Trophoblast cell (in vitro differentiated cells and primary cell): ENCODE data around the gene PEDS1.
A peak's percentile ranks its signal among the peaks of the same experiment; 100 is the strongest.

ENCODE experiments used
- DNase-seq, 2 donors: peaks; one replicate each; pipeline ENCODE4 v3.0.0-alpha.2; 2016
- H2AFZ ChIP-seq: 2 replicates; pipeline ENCODE4 v1.6.1; 2013; ENCODE audit warnings: low read length, moderate library complexity, mild to moderate bottlenecking; ENCODE audit not compliant: insufficient read depth, poor library complexity
- H2AK5ac ChIP-seq: 2 replicates; pipeline ENCODE4 v1.6.1; 2013; ENCODE audit warnings: mild to moderate bottlenecking, low read length
- H2BK120ac ChIP-seq: 2 replicates; pipeline ENCODE4 v1.6.1; 2013; ENCODE audit warnings: low read length, mild to moderate bottlenecking, moderate library complexity; ENCODE audit not compliant: insufficient read depth, poor library complexity
- H2BK12ac ChIP-seq: 2 replicates; pipeline ENCODE4 v1.6.1; 2013; ENCODE audit warnings: mild to moderate bottlenecking, low read length, moderate library complexity
- H2BK5ac ChIP-seq: 2 replicates; pipeline ENCODE4 v1.6.1; 2013; ENCODE audit warnings: low read length, low read depth, moderate library complexity, mild to moderate bottlenecking; ENCODE audit not compliant: poor library complexity
- H3K14ac ChIP-seq: 2 replicates; pipeline ENCODE4 v1.6.1; 2013; ENCODE audit warnings: mild to moderate bottlenecking, low read length
- H3K18ac ChIP-seq: 2 replicates; pipeline ENCODE4 v1.6.1; 2013; ENCODE audit warnings: mild to moderate bottlenecking, low read length
- H3K23ac ChIP-seq: 2 replicates; pipeline ENCODE4 v1.6.1; 2013; ENCODE audit warnings: low read length
- H3K27ac ChIP-seq: 2 replicates; pipeline ENCODE4 v1.5.1; 2013; ENCODE audit warnings: low read depth, mild to moderate bottlenecking, inconsistent platforms, low read length, moderate library complexity
- H3K27me3 ChIP-seq: 2 replicates; pipeline ENCODE4 v1.6.1; 2013; ENCODE audit warnings: inconsistent platforms, mild to moderate bottlenecking, low read length, moderate library complexity; ENCODE audit not compliant: insufficient read depth
- H3K36me3 ChIP-seq, 2 experiments: 1 replicate in 1 of 2; 2 replicates in 1 of 2; pipeline ENCODE4 v1.6.1; 2013; ENCODE audit warnings: low read length in 2 of 2, mild to moderate bottlenecking in 2 of 2, moderate library complexity in 1 of 2; ENCODE audit not compliant: insufficient read depth in 2 of 2, control insufficient read depth in 1 of 2
- H3K4ac ChIP-seq: 2 replicates; pipeline ENCODE4 v1.6.1; 2013; ENCODE audit warnings: low read depth, mild to moderate bottlenecking, low read length, moderate library complexity
- H3K4me1 ChIP-seq, 2 experiments: 1 replicate in 1 of 2; 2 replicates in 1 of 2; pipeline ENCODE4 v1.6.1; 2013; ENCODE audit warnings: low read length in 2 of 2, mild to moderate bottlenecking in 2 of 2, moderate library complexity in 1 of 2; ENCODE audit not compliant: insufficient read depth in 2 of 2, control insufficient read depth in 1 of 2
- H3K4me2 ChIP-seq: 2 replicates; pipeline ENCODE4 v1.6.1; 2013; ENCODE audit warnings: inconsistent platforms, mild to moderate bottlenecking, low read length, moderate library complexity
- H3K4me3 ChIP-seq: 2 replicates; pipeline ENCODE4 v1.5.1; 2013; ENCODE audit warnings: mild to moderate bottlenecking, low read depth, low read length, inconsistent platforms
- H3K79me1 ChIP-seq: one replicate; pipeline ENCODE4 v1.6.1; 2013; ENCODE audit warnings: low read length
- H3K79me2 ChIP-seq: 2 replicates; pipeline ENCODE4 v1.6.1; 2013; ENCODE audit warnings: low read length, mild to moderate bottlenecking; ENCODE audit not compliant: control insufficient read depth, insufficient read depth, poor library complexity
- H3K9ac ChIP-seq: 2 replicates; pipeline ENCODE4 v1.6.1; 2013; ENCODE audit warnings: mild to moderate bottlenecking, low read length
- H3K9me3 ChIP-seq: 2 replicates; pipeline ENCODE4 v1.6.1; 2013; ENCODE audit warnings: low read depth, mild to moderate bottlenecking, control low read depth, inconsistent platforms, low read length; ENCODE audit not compliant: insufficient read depth
- H4K12ac ChIP-seq: 2 replicates; pipeline ENCODE4 v1.6.1; 2013; ENCODE audit warnings: low read depth, mild to moderate bottlenecking, low read length, moderate library complexity
- H4K8ac ChIP-seq: 2 replicates; pipeline ENCODE4 v1.6.1; 2013; ENCODE audit warnings: low read depth, mild to moderate bottlenecking, low read length, moderate library complexity
- H4K91ac ChIP-seq: one replicate; pipeline ENCODE4 v1.6.1; 2013; ENCODE audit warnings: low read depth, mild to moderate bottlenecking, low read length, moderate library complexity
- WGBS: extraction: QIAGEN DNeasy Blood & Tissue Kit; methylation state at CpG from one replicate; pipeline ENCODE4 v1.1.7; 2013; ENCODE audit warnings: missing lambda C conversion rate; ENCODE audit not compliant: insufficient read length, insufficient coverage; ENCODE audit errors: extremely low coverage; 5-methylcytosine and 5-hydroxymethylcytosine counted together

Gene PEDS1

DNA sequence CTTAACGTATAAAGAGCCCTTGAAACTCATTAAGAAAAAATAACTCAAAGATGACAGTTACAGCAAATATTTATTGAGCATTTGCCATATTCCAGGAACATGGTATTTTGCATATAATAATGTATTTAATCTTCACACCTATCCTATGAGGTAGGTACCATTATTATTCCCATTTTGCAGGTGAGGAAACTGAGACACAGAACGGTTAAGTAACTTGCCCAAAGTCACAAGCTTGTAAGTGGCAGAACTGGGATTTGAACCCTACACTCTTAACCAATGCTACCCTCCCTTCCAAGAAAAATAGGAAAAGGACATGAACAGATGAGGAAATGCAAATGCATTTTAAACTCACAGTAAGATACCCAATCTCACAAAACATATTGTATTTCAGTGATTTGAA, 35.3 kb downstream of the PEDS1 start:
- H3K23ac ChIP-seq, result no peak overlapping the region
- no peaks in the 10 kb centered on the region for H3K27me3 ChIP-seq
- no peak overlapping the region for H3K9ac ChIP-seq
- no peak overlapping the region for H2BK5ac ChIP-seq
- no peak overlapping the region for H3K4me2 ChIP-seq
- H2BK12ac ChIP-seq, result no peak overlapping the region
- no peak overlapping the region for H2BK120ac ChIP-seq
- no peak overlapping the region for H3K4me3 ChIP-seq
- no peak overlapping the region for H3K14ac ChIP-seq
- no peak overlapping the region for H4K91ac ChIP-seq
- H3K18ac ChIP-seq, result no peak overlapping the region
- H3K4me1 ChIP-seq, result peaks cover 4 to 9% of the 10 kb centered on the region in 2 experiments
- peaks cover 2% of the 10 kb centered on the region for H3K9me3 ChIP-seq
- H4K8ac ChIP-seq, result no peak overlapping the region
- H3K4ac ChIP-seq, result no peak overlapping the region
- no peaks in the 10 kb centered on the region for H3K79me2 ChIP-seq
- no peak for DNase-seq
- H4K12ac ChIP-seq, result no peak overlapping the region
- peaks cover 5% of the 10 kb centered on the region for H3K79me1 ChIP-seq
- no peak overlapping the region for H3K27ac ChIP-seq
- no peak overlapping the region for H2AK5ac ChIP-seq
- no CpG with 5 or more reads among the region's 2 CpGs for WGBS
- H2AFZ ChIP-seq, result no peak overlapping the region
- H3K36me3 ChIP-seq, result peaks cover 2% of the 10 kb centered on the region in 2 experiments

DNA sequence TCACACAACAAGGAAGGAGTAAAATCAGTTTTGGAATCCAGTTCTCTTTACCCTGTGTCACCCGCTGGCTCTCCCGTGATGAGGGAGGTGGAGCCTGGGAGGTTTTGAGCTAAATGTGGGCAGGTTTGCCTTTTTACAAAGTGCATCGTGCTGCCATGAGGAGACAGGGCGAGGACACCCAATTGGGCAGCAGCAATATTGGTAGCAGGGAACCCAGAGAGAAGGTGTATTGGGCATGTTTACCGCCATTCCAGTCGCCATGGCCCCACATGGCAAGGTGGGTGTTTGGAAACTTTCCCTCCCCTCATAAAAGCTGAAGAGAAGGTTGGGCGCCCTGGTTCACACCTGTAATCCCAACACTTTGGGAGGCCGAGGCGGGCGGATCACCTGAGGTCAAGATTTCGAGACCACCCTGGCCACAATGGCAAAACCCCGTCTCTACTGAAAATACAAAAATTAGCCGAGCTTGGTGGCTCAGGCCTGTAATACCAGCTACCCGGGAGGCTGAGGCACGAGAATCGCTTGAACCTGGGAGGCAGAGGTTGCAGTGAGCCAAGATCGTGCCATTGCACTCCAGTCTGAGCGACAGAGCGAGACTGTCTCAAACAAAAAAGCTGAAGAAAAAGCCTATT, 37.0 kb downstream of the PEDS1 start:
- H2AK5ac ChIP-seq, result no peak overlapping the region
- H3K14ac ChIP-seq, result no peak overlapping the region
- peaks cover 19% of the 10 kb centered on the region for H3K79me1 ChIP-seq
- peak overlapping the region; percentile 33 for H4K91ac ChIP-seq
- H2BK12ac ChIP-seq, result no peak overlapping the region
- no peak overlapping the region for H4K12ac ChIP-seq
- no peak overlapping the region for H3K23ac ChIP-seq
- peaks cover 14% of the 10 kb centered on the region for H3K79me2 ChIP-seq
- no peaks in the 10 kb centered on the region for H3K27me3 ChIP-seq
- H3K4me3 ChIP-seq, result no peak overlapping the region
- no CpG with 5 or more reads among the region's 19 CpGs for WGBS
- peak in 1 of 2 donors; percentile 14 for DNase-seq
- H2BK5ac ChIP-seq, result no peak overlapping the region
- H3K27ac ChIP-seq, result no peak overlapping the region
- H3K9me3 ChIP-seq, result peaks cover 2% of the 10 kb centered on the region
- H3K4ac ChIP-seq, result no peak overlapping the region
- no peak overlapping the region for H3K9ac ChIP-seq
- H3K36me3 ChIP-seq, result no peaks in the 10 kb centered on the region
- no peak overlapping the region for H3K18ac ChIP-seq
- H2AFZ ChIP-seq, result peak overlapping the region; percentile 37
- peaks cover 8 to 15% of the 10 kb centered on the region in 2 experiments for H3K4me1 ChIP-seq
- H4K8ac ChIP-seq, result peak overlapping the region; percentile 43
- no peak overlapping the region for H2BK120ac ChIP-seq
- peak overlapping the region; percentile 66 for H3K4me2 ChIP-seq

DNA sequence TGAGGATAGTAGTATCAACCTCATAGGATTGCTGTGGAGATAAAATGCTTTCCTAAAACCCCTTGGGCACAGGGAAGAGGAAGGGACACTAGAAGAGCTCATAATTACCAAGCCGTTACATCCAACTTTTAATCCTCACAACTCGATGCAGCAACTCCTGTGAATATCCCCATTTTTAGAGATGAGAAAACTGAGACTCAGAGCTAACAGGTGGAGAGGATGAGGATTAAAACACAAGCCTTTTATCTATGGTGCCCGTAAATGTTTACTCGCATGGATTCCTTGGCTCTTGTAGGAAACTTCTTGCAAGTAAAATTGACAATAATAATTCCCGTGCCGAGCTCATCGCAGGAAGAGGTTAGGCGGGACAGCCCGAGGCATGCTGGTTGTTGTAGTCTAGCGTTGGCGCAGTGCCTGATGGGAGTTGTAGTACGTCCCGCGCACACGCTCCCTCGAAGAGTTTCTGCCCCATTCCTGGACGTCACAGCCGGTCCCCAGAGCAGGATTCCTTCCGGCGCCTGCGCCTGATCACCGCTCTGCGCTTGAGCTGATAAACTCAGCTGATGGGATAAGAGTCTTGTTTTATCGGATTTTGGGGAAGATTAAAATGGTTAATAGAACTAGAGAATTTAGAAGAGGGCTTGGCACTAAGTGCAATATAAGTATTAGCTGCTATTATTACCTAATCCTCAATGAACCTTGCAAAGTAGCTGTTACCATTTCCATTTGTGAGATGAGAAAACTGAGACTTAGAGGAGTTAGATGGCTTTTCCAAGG, 37.7 kb downstream of the PEDS1 start:
- Histone ChIP-seq H4K8ac (peak overlapping the region; percentile 26), H2BK5ac (peak overlapping the region; percentile 18), H2AK5ac (no peak overlapping the region), H3K9me3 (no peaks in the 10 kb centered on the region), H3K18ac (no peak overlapping the region), H3K4ac (no peak overlapping the region), H3K9ac (no peak overlapping the region), H2BK12ac (no peak overlapping the region), H3K27me3 (no peaks in the 10 kb centered on the region), H2AFZ (peak overlapping the region; percentile 37), H3K36me3 (peaks cover 0 to 2% of the 10 kb centered on the region in 2 experiments), H3K4me1 (peaks cover 12 to 22% of the 10 kb centered on the region in 2 experiments), H3K23ac (no peak overlapping the region), H3K27ac (no peak overlapping the region), H3K14ac (no peak overlapping the region), H3K79me2 (peaks cover 16% of the 10 kb centered on the region), H3K79me1 (peaks cover 21% of the 10 kb centered on the region), H3K4me2 (peak overlapping the region; percentile 66), H2BK120ac (no peak overlapping the region), H4K91ac (peak overlapping the region; percentile 47), H4K12ac (no peak overlapping the region), H3K4me3 (no peak overlapping the region)
- peak; percentile 95 to 96 for DNase-seq
- no CpG with 5 or more reads among the region's 24 CpGs for WGBS

DNA sequence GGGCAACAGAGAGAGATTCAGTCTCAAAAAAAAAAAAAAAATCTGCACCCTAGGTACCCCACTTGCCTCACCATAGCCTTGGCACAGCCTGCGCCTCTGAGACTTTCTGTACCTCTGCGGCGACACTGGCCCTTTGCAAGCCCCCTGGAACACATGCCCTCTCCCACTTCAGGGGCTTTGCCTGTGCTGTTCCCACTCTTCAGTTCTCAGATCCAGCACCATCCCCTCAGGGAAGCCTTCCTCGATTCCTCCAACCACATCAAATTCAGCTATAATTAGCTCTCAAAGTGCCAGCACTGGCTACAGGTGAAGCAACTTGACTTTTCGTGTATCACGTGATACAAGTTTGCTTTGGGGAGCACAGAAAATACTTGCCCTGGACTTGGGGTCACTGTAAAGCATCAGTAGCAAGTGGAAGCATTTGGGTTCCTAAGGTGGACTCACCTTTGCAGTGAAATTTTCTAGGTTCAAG, 38.4 kb downstream of the PEDS1 start:
- DNase-seq, result no peak
- Histone ChIP-seq H3K4me3 (no peak overlapping the region), H3K23ac (no peak overlapping the region), H2AK5ac (peak overlapping the region; percentile 44), H3K4me2 (peak overlapping the region; percentile 66), H3K9ac (no peak overlapping the region), H3K79me2 (peaks cover 16% of the 10 kb centered on the region), H3K4me1 (peaks cover 15 to 26% of the 10 kb centered on the region in 2 experiments), H2AFZ (no peak overlapping the region), H4K8ac (peak overlapping the region; percentile 39), H4K91ac (peak overlapping the region; percentile 47), H4K12ac (peak overlapping the region; percentile 26), H2BK120ac (no peak overlapping the region), H3K4ac (peak overlapping the region; percentile 33), H3K79me1 (peaks cover 21% of the 10 kb centered on the region), H3K9me3 (no peaks in the 10 kb centered on the region), H3K36me3 (peaks cover 0 to 2% of the 10 kb centered on the region in 2 experiments), H3K18ac (peak overlapping the region; percentile 36), H2BK5ac (no peak overlapping the region), H3K27ac (no peak overlapping the region), H3K27me3 (no peaks in the 10 kb centered on the region), H3K14ac (no peak overlapping the region), H2BK12ac (peak overlapping the region; percentile 34)
- no CpG with 5 or more reads among the region's 6 CpGs for WGBS
